DND-41 (cell line): ENCODE results near the gene CAPN14.

Experiments used
- CTCF ChIP-seq: IDR thresholded peaks from 2 replicates; pipeline ENCODE4 v1.5.1; 2012; ENCODE audit warnings: borderline replicate concordance, low read length, moderate library complexity, mild to moderate bottlenecking; ENCODE audit not compliant: poor library complexity, severe bottlenecking; ENCODE audit errors: extremely low read depth
- EZH2 ChIP-seq: IDR thresholded peaks from 3 replicates; pipeline ENCODE4 v1.6.1; 2012; ENCODE audit warnings: borderline replicate concordance, low read depth, mild to moderate bottlenecking, moderate library complexity, low read length, inconsistent platforms; ENCODE audit not compliant: severe bottlenecking

GRCh38 chr2:31190188-31190587, 27.1 kb downstream of the CAPN14 start:
- TF ChIP-seq EZH2 (no peak), CTCF (no peak)
